ENCODE measurements around the gene TRPM8. TPM values are rescaled to one million over a fixed set of nuclear protein-coding genes. Genes with fewer than 3 reads are reported as not detected.

Gene TRPM8
- total and polyA plus RNA-seq, 2 of the 13 experiments (the other 11 are each of a cell fraction or from before 2014, with no cell fraction given) = 0.12 TPM; not detected in 1

DNA sequence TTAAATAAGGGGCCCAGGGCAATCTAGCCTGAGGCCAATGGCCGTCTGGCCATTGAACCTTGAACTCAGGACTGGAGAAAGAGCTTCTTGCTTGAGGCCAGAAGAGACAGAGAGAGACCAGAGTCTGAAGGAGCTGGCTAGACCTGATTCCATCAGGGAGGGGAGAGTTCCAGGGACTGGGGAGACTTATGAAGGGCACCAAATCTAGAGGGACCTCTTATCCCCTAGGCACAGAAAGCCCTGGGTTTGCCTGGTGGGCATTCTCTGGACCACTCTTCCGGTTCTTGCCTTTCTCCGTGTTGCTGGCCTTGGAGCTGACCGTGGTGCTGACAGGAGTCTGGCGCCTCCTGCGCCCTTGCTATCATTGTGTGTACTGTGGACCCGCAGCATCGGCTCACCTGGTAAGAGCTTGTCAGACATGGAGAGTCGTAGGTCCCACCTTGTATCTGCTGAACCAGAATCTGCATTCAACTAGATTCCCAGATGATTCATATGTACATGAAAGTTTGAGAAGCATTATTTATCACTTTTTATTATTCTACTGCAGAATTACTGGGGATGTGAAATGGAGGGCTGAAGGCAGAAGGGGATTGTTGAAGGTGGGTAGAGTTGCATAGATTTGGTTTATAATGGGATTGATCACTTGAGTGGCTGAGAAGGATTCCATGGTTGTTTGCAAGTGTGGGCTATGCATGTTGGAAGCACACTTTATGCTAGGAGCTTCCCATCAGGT, 4.3 kb upstream of the TRPM8 start (continued):
- TF ChIP-seq, protein P1, sequence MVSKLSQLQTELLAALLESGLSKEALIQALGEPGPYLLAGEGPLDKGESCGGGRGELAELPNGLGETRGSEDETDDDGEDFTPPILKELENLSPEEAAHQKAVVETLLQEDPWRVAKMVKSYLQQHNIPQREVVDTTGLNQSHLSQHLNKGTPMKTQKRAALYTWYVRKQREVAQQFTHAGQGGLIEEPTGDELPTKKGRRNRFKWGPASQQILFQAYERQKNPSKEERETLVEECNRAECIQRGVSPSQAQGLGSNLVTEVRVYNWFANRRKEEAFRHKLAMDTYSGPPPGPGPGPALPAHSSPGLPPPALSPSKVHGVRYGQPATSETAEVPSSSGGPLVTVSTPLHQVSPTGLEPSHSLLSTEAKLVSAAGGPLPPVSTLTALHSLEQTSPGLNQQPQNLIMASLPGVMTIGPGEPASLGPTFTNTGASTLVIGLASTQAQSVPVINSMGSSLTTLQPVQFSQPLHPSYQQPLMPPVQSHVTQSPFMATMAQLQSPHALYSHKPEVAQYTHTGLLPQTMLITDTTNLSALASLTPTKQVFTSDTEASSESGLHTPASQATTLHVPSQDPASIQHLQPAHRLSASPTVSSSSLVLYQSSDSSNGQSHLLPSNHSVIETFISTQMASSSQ (IDR thresholded peaks at IDR 0.05; ENCODE audit: low read depth) = no peak
- TF ChIP-seq, protein P1 (CRISPR knock-in tag; IDR thresholded peaks at IDR 0.05; ENCODE audit: borderline replicate concordance) = no peak
- TF ChIP-seq, protein P2, sequence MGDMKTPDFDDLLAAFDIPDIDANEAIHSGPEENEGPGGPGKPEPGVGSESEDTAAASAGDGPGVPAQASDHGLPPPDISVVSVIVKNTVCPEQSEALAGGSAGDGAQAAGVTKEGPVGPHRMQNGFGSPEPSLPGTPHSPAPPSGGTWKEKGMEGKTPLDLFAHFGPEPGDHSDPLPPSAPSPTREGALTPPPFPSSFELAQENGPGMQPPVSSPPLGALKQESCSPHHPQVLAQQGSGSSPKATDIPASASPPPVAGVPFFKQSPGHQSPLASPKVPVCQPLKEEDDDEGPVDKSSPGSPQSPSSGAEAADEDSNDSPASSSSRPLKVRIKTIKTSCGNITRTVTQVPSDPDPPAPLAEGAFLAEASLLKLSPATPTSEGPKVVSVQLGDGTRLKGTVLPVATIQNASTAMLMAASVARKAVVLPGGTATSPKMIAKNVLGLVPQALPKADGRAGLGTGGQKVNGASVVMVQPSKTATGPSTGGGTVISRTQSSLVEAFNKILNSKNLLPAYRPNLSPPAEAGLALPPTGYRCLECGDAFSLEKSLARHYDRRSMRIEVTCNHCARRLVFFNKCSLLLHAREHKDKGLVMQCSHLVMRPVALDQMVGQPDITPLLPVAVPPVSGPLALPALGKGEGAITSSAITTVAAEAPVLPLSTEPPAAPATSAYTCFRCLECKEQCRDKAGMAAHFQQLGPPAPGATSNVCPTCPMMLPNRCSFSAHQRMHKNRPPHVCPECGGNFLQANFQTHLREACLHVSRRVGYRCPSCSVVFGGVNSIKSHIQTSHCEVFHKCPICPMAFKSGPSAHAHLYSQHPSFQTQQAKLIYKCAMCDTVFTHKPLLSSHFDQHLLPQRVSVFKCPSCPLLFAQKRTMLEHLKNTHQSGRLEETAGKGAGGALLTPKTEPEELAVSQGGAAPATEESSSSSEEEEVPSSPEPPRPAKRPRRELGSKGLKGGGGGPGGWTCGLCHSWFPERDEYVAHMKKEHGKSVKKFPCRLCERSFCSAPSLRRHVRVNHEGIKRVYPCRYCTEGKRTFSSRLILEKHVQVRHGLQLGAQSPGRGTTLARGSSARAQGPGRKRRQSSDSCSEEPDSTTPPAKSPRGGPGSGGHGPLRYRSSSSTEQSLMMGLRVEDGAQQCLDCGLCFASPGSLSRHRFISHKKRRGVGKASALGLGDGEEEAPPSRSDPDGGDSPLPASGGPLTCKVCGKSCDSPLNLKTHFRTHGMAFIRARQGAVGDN (CRISPR knock-in tag; IDR thresholded peaks at IDR 0.05) = 0 out of 2 replicates have a peak, but pooled peaks have one; percentile 15
- no peak for TF ChIP-seq ZNF17 (CRISPR knock-in tag; IDR thresholded peaks at IDR 0.05)
- TF ChIP-seq MIER3 (CRISPR knock-in tag; IDR thresholded peaks at IDR 0.05; ENCODE audit: borderline replicate concordance) = no peak
- 0 out of 2 replicates have a peak, but pooled peaks have one; percentile 38 for TF ChIP-seq ZNF777 (CRISPR knock-in tag; IDR thresholded peaks at IDR 0.05)
- no peak for TF ChIP-seq AHR (CRISPR knock-in tag; IDR thresholded peaks at IDR 0.05)
- TF ChIP-seq, protein P3, sequence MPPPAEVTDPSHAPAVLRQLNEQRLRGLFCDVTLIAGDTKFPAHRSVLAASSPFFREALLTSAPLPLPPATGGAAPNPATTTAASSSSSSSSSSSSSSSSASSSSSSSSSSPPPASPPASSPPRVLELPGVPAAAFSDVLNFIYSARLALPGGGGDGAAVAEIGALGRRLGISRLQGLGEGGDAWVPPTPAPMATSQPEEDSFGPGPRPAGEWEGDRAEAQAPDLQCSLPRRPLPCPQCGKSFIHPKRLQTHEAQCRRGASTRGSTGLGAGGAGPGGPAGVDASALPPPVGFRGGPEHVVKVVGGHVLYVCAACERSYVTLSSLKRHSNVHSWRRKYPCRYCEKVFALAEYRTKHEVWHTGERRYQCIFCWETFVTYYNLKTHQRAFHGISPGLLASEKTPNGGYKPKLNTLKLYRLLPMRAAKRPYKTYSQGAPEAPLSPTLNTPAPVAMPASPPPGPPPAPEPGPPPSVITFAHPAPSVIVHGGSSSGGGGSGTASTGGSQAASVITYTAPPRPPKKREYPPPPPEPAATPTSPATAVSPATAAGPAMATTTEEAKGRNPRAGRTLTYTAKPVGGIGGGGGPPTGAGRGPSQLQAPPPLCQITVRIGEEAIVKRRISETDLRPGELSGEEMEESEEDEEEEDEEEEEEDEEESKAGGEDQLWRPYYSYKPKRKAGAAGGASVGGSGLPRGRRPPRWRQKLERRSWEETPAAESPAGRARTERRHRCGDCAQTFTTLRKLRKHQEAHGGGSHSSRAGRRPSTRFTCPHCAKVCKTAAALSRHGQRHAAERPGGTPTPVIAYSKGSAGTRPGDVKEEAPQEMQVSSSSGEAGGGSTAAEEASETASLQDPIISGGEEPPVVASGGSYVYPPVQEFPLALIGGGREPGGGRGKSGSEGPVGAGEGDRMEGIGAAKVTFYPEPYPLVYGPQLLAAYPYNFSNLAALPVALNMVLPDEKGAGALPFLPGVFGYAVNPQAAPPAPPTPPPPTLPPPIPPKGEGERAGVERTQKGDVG (CRISPR knock-in tag; IDR thresholded peaks at IDR 0.05; ENCODE audit: borderline replicate concordance) = no peak
- no peak for TF ChIP-seq ZNF451 (CRISPR knock-in tag; IDR thresholded peaks at IDR 0.05)
- no peak for TF ChIP-seq ZNF556 (CRISPR knock-in tag; IDR thresholded peaks at IDR 0.05; ENCODE audit: borderline replicate concordance)
- TF ChIP-seq BORCS8-MEF2B (CRISPR knock-in tag; IDR thresholded peaks at IDR 0.05) = peak; percentile 71; the same call in 1 of the 2 replicates
- TF ChIP-seq HDAC6 (IDR thresholded peaks at IDR 0.05; ENCODE audit: low read depth, low read length) = no peak
- TF ChIP-seq ZNF263 (CRISPR knock-in tag; IDR thresholded peaks at IDR 0.05) = no peak
- TF ChIP-seq, protein P4, sequence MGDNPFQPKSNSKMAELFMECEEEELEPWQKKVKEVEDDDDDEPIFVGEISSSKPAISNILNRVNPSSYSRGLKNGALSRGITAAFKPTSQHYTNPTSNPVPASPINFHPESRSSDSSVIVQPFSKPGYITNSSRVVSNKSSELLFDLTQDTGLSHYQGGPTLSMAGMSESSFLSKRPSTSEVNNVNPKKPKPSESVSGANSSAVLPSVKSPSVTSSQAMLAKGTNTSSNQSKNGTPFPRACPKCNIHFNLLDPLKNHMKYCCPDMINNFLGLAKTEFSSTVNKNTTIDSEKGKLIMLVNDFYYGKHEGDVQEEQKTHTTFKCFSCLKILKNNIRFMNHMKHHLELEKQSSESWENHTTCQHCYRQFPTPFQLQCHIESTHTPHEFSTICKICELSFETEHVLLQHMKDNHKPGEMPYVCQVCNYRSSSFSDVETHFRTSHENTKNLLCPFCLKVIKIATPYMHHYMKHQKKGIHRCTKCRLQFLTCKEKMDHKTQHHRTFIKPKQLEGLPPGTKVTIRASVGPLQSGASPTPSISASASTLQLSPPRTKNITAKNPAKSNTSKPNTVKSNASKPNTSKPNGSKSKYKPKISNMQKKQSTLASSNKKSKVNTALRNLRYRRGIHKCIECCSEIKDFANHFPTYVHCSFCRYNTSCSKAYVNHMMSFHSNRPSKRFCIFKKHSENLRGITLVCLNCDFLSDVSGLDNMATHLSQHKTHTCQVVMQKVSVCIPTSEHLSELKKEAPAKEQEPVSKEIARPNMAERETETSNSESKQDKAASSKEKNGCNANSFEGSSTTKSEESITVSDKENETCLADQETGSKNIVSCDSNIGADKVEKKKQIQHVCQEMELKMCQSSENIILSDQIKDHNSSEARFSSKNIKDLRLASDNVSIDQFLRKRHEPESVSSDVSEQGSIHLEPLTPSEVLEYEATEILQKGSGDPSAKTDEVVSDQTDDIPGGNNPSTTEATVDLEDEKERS (CRISPR knock-in tag; IDR thresholded peaks at IDR 0.05) = no peak
